Mucosa of descending colon (tissue), 3 donors: Measurements from ENCODE around the gene FCER1G. TPM values are rescaled to one million over a fixed set of nuclear protein-coding genes. Genes with fewer than 3 reads are reported as not detected.
A peak's percentile ranks its signal among the peaks of the same experiment; 100 is the strongest.

Experiments
- ATAC-seq: fragments of 200-7000 bp; cut with Tn5 transposase; one replicate; pipeline ENCODE4 v1.9.1; 2020; ENCODE audit warnings: mild to moderate bottlenecking, moderate library complexity
- DNase-seq, 3 donors: peaks; one replicate each; pipeline ENCODE4 v3.0.0-alpha.2; 2020
- H3K36me3 ChIP-seq: fragments of 200-600 bp; one replicate; pipeline ENCODE4 v1.8.0; 2021; ENCODE audit warnings: low read depth, mild to moderate bottlenecking
- H3K4me1 ChIP-seq: fragments of 200-600 bp; one replicate; pipeline ENCODE4 v1.8.0; 2021; ENCODE audit warnings: low read depth, mild to moderate bottlenecking
- H3K4me3 ChIP-seq: fragments of 200-600 bp; one replicate; pipeline ENCODE4 v1.8.0; 2021; ENCODE audit warnings: mild to moderate bottlenecking
- H3K9me3 ChIP-seq: fragments of 200-600 bp; one replicate; pipeline ENCODE4 v1.8.0; 2021; ENCODE audit warnings: mild to moderate bottlenecking
- intact Hi-C, 2 donors: fragments of 100-400 bp; cut with DNase I in 1 of 2; cut with micrococcal nuclease in 1 of 2; formaldehyde crosslinking; loops; one replicate each; pipeline versions ENCODE4 v1.11.0 to v1.11.1; 2022; cut with DNase I, micrococcal nuclease
- long read RNA-seq, 2 donors: library from polyadenylated mRNA; unstranded; transcript quantifications; one replicate each; pipeline ENCODE4 v2.0.0, GENCODE V29; 2019 to 2021
- total RNA-seq, 3 donors: library from RNA; stranded (reverse); fragmentation: NEBNext Ultra II Directional in 2 of 3; extraction: Animal tissue kit (Norgen Biotek cat#: 25700) in 2 of 3; gene quantifications; one replicate each; pipeline versions ENCODE4 v1.2.1 to v1.2.4, GENCODE V29; 2021 to 2023
- TF ChIP-seq, protein P1 (sequence below): fragments of 200-600 bp; IDR thresholded peaks from one replicate; pipeline ENCODE4 v1.8.0; 2022; ENCODE audit warnings: antibody characterized with exemption, mild to moderate bottlenecking
- donor health status: DM: no; HTN: no; CAD: no; lungs with moderate emphysema.
- donor health status: DM: no; HTN: no; CAD: no.
- donor health status: DM: no; HTN: yes; CAD: no.

FCER1G gene
- 10 to 100 TPM in 2 of 3 donors, 1 to 10 TPM in 1; 5.8 to 43.9 (median 27.1) TPM for total RNA-seq
- long read RNA-seq, donor 1, transcript FCER1G-201 (5 exons, 591 nt): major isoform, 12 of 12 reads
- long read RNA-seq, donor 1, partial matches to known transcripts: 0 of 12 reads
- long read RNA-seq, donor 1, other reads (novel, unspliced or antisense): 0 of 12 reads
- long read RNA-seq, donor 2, transcript FCER1G-201 (5 exons, 591 nt): major isoform, 42 of 50 reads
- long read RNA-seq, donor 2, partial matches to known transcripts: 0 of 50 reads
- long read RNA-seq, donor 2, other reads (novel, unspliced or antisense): 6 of 50 reads

DNA sequence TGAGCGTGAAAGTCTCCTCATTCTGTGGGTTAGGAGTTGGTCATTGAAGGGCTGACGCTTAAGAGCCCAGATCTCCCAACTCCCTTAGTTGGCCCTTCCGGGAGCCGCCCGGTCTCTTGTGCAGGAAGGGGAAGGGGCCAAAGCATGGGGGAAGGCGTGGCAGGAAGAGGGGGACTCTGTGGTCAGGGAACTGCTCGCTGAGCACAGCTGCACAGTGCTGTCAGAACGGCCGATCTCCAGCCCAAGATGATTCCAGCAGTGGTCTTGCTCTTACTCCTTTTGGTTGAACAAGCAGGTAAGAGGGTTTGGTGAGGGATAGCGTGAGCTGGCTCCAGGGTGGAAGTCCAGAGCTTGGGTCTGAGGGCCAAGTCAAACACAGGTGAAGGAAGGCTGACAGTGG lies at the start of gene FCER1G:
FCER1G (plus strand) TSS at position 220 of the 400 bp plus-strand sequence; CDS start at position 247, 27 bp downstream.
- no peaks in the 10 kb centered on the region for H3K4me1 ChIP-seq
- peaks cover 14% of the 10 kb centered on the region for H3K36me3 ChIP-seq
- H3K4me3 ChIP-seq: no peak within 1 kb of the TSS
- intact Hi-C loops: no loop called here
- DNase-seq (peak in 1 of 3 donors; percentile 75), ATAC-seq (peak; percentile 46)
- TF ChIP-seq, protein P1, sequence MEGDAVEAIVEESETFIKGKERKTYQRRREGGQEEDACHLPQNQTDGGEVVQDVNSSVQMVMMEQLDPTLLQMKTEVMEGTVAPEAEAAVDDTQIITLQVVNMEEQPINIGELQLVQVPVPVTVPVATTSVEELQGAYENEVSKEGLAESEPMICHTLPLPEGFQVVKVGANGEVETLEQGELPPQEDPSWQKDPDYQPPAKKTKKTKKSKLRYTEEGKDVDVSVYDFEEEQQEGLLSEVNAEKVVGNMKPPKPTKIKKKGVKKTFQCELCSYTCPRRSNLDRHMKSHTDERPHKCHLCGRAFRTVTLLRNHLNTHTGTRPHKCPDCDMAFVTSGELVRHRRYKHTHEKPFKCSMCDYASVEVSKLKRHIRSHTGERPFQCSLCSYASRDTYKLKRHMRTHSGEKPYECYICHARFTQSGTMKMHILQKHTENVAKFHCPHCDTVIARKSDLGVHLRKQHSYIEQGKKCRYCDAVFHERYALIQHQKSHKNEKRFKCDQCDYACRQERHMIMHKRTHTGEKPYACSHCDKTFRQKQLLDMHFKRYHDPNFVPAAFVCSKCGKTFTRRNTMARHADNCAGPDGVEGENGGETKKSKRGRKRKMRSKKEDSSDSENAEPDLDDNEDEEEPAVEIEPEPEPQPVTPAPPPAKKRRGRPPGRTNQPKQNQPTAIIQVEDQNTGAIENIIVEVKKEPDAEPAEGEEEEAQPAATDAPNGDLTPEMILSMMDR: no peak
- no peaks in the 10 kb centered on the region for H3K9me3 ChIP-seq

DNA sequence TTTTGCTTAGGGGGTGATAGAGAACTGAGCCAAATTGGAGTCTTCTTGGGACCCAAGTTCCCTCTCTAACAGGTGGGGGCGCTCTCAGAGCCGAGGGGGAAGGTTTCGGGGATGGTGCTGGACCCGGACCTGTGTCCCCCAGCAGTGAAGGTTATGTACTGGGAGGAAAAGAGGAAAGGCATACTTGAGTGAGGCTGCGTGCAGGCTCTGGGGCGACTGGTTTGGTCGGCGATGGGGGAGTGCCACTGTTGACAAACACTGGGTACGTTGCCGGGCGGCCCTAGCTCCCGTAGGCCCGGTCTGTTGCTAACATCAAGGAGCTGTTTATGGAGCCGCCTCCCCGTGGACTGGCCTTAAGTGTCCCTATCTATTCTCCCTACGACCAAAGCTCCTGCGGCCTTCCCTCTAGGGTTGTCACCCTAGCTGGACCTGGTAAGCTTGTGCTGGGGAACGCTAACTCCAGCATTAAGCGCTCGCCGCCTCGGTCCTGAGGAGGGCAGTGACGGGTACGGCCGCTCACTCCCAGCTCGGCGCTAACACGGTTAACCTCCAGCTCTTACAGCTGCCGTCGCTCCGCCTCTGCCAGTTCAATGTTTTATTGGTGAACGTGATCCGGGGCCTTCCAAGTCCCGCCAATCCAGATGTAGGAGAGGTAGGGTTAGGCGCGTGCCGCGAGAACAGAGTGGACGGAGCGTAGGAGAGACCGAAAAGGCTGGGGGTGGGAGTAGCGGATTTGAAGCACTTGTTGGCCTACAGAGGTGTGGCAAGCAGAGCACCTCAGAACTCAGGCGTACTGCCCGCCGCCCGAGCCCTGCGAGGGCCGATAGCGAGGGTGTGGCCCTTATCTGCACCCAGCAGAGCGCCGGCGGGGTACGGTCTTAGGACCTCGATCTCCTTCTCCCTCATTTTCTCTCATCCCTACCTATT lies 49.1 kb upstream of the FCER1G start, which contains the start of gene PPOX:
PPOX (plus strand) TSS at position 685 of the 927 bp plus-strand sequence. CDS start 422 bp downstream, outside the sequence.
- Histone ChIP-seq H3K9me3 (no peaks in the 10 kb centered on the region), H3K4me3 (peak within 1 kb of the TSS; percentile 32), H3K36me3 (peaks cover 5% of the 10 kb centered on the region), H3K4me1 (peaks cover 14% of the 10 kb centered on the region)
- ATAC-seq (peak; percentile 95), DNase-seq (peak; percentile 94 to 97 (median 97))
- intact Hi-C loops: no loop called here
- TF ChIP-seq, protein P1: peak; percentile 36

DNA sequence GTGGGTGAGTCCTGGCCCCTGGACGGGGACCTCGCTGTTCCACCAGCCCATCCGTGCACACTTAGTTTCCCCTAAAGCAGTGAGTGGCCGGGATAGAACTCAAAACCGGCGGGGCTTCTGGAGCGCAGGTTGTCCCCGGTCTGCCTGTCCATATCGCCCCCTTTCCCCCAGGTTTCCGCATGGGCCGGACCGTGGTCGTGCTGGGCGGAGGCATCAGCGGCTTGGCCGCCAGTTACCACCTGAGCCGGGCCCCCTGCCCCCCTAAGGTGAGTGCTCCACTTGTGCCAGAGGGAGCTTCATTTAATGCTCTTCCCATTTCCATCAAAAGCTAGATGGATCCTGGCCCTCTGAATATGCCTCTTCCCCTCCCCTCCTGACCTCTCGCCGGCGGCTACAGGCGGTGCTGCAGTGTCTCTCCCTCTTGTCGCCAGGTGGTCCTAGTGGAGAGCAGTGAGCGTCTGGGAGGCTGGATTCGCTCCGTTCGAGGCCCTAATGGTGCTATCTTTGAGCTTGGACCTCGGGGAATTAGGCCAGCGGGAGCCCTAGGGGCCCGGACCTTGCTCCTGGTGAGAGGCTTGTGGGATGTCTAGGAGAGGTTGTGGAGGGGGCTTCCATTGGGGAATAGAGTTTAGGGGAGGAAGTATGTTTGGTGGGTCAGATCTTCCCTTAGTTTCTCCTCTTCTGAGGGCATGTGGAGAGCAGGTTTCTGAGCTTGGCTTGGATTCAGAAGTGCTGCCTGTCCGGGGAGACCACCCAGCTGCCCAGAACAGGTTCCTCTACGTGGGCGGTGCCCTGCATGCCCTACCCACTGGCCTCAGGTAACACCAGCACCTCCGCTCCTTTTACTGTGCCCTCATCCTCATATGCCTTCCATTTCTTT lies 48.2 kb upstream of the FCER1G start:
- no peaks in the 10 kb centered on the region for H3K9me3 ChIP-seq
- TF ChIP-seq, protein P1: no peak
- intact Hi-C loops: no loop called here
- peaks cover 5% of the 10 kb centered on the region for H3K36me3 ChIP-seq
- ATAC-seq: peak; percentile 1
- H3K4me3 ChIP-seq: peak overlapping the region; percentile 32
- H3K4me1 ChIP-seq: peaks cover 14% of the 10 kb centered on the region
- DNase-seq: peak in 1 of 3 donors; percentile 51

DNA sequence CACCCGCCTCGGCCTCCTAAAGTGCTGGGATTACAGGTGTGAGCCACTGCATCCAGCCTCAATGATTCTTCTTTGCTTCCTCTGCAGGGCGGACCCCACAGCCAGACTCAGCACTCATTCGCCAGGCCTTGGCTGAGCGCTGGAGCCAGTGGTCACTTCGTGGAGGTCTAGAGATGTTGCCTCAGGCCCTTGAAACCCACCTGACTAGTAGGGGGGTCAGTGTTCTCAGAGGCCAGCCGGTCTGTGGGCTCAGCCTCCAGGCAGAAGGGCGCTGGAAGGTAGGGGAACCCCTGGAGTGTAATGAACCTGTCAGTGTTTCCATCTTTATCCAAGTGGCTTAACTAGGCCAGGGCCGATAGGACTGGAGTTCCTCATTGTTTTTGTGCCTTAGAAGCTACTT lies 46.2 kb upstream of the FCER1G start:
- Histone ChIP-seq H3K36me3 (peaks cover 5% of the 10 kb centered on the region), H3K4me1 (peaks cover 14% of the 10 kb centered on the region), H3K9me3 (no peaks in the 10 kb centered on the region), H3K4me3 (no peak overlapping the region)
- ATAC-seq (no peak), DNase-seq (no peak)
- TF ChIP-seq, protein P1: no peak
- intact Hi-C loops: no loop called here

DNA sequence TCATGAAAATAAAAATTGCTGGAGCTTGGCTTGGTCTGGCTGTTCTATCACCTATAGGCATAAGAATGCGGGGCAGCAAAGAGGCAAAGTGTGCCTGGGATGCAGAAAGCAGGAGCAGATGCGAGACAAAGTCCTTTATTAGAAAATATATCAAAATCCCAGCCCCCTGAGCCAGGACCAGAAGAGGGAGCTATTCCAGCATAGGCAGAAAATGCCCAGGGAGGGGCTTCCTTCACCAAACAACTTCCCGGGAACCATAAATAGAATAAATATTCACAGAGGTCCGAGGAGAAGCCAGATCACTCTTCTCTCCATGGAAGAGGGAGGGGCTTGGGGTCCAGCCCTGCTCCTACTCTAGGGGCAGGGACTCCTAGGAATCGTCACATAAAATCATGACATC lies 43.9 kb upstream of the FCER1G start:
- H3K36me3 ChIP-seq: peaks cover 2% of the 10 kb centered on the region
- TF ChIP-seq, protein P1: no peak
- DNase-seq: no peak
- intact Hi-C loops: no loop called here
- no peaks in the 10 kb centered on the region for H3K9me3 ChIP-seq
- no peak overlapping the region for H3K4me3 ChIP-seq
- ATAC-seq: no peak
- H3K4me1 ChIP-seq: peaks cover 10% of the 10 kb centered on the region
